Activated CD8-positive, alpha-beta T cell treated with anti-CD3 and anti-CD28 coated beads for 36 hours (primary cell): ENCODE results near the gene ATRX. TPM values are rescaled to one million over a fixed set of nuclear protein-coding genes. Genes with fewer than 3 reads are reported as not detected.

Source experiments
- ATAC-seq: fragments of 200-7000 bp; cut with Tn5 transposase; one replicate; pipeline ENCODE4 v1.10.0; 2021; ENCODE audit warnings: mild to moderate bottlenecking, moderate library complexity
- CTCF ChIA-PET: fragments of 350-600 bp; sonication (Branson Sonifier 250); formaldehyde crosslinking; loops from one replicate; lab custom pipeline; 2021; ENCODE audit warnings: antibody characterized with exemption; lab: Charles Lee
- POLR2A ChIA-PET: fragments of 350-600 bp; sonication (Branson Sonifier 250); formaldehyde crosslinking; loops from one replicate; lab custom pipeline; 2021; ENCODE audit warnings: antibody characterized with exemption; lab: Charles Lee
- DNase-seq: peaks from one replicate; pipeline ENCODE4 v3.0.0-alpha.2; 2020
- H3K27ac Mint-ChIP-seq: one replicate; pipeline ENCODE4 v1.8.0; 2021; ENCODE audit warnings: mild to moderate bottlenecking, mixed read lengths
- H3K27me3 Mint-ChIP-seq: one replicate; pipeline ENCODE4 v1.8.0; 2021; ENCODE audit warnings: mixed read lengths
- H3K36me3 Mint-ChIP-seq: one replicate; pipeline ENCODE4 v1.8.0; 2021; ENCODE audit warnings: low read depth, mixed read lengths
- H3K4me1 Mint-ChIP-seq: one replicate; pipeline ENCODE4 v1.8.0; 2021; ENCODE audit warnings: low read depth, mixed read lengths
- H3K4me3 Mint-ChIP-seq: one replicate; pipeline ENCODE4 v1.8.0; 2021; ENCODE audit warnings: mild to moderate bottlenecking, moderate library complexity, mixed read lengths
- H3K9me3 Mint-ChIP-seq: one replicate; pipeline ENCODE4 v1.8.0; 2021; ENCODE audit warnings: mixed read lengths
- CTCF ChIP-seq: fragments of 200-600 bp; IDR thresholded peaks from one replicate; pipeline ENCODE4 v1.8.0; 2022; ENCODE audit warnings: antibody characterized with exemption, mild to moderate bottlenecking
- intact Hi-C: fragments of 100-400 bp; cut with micrococcal nuclease; formaldehyde crosslinking; loops from one replicate; pipeline ENCODE4 v1.10.0; 2022
- total RNA-seq, 2 experiments: library from RNA; stranded (reverse); gene quantifications; one replicate each; pipeline ENCODE4 v1.2.3, GENCODE V29; 2021

ATRX gene
- total RNA-seq, 2 experiments from 2014 or later, result 51.6 to 60.9 TPM

GRCh38 chrX:77802201-77802600 is 16.2 kb upstream of the ATRX start:
- Mint-ChIP-seq H3K9me3 (peaks cover 2% of the 10 kb centered on the region), H3K4me3 (no peak overlapping the region)

GRCh38 chrX:77795124-77795523 is 9.1 kb upstream of the ATRX start:
- no peaks in the 10 kb centered on the region for H3K4me1 Mint-ChIP-seq
- no peak overlapping the region for H3K27ac Mint-ChIP-seq
- no peaks in the 10 kb centered on the region for H3K9me3 Mint-ChIP-seq
- no peak overlapping the region for H3K4me3 Mint-ChIP-seq
- intact Hi-C loops, result no loop called here
- H3K27me3 Mint-ChIP-seq, result no peaks in the 10 kb centered on the region
- no peaks in the 10 kb centered on the region for H3K36me3 Mint-ChIP-seq
- ChIA-PET CTCF (no interaction called here), POLR2A (no interaction called here)
- no peak for DNase-seq
- ATAC-seq, result no peak
- no peak for TF ChIP-seq CTCF

More at GRCh38 chrX:77802201-77802600, 16.2 kb upstream of the ATRX start:
- Mint-ChIP-seq H3K4me1 (no peaks in the 10 kb centered on the region), H3K27me3 (no peaks in the 10 kb centered on the region), H3K36me3 (no peaks in the 10 kb centered on the region), H3K27ac (no peak overlapping the region)
- POLR2A ChIA-PET, result no interaction called here
- intact Hi-C loops, result no loop called here
- CTCF ChIA-PET, result no interaction called here
- no peak for ATAC-seq
- no peak for DNase-seq
- no peak for TF ChIP-seq CTCF

GRCh38 chrX:77793946-77794345 is 7.9 kb upstream of the ATRX start:
- ChIA-PET CTCF (no interaction called here), POLR2A (no interaction called here)
- intact Hi-C loops, result no loop called here
- TF ChIP-seq CTCF, result no peak
- Mint-ChIP-seq H3K27me3 (no peaks in the 10 kb centered on the region), H3K36me3 (no peaks in the 10 kb centered on the region), H3K9me3 (no peaks in the 10 kb centered on the region), H3K27ac (no peak overlapping the region), H3K4me3 (no peak overlapping the region), H3K4me1 (no peaks in the 10 kb centered on the region)
- ATAC-seq, result no peak
- DNase-seq, result no peak

- Mint-ChIP-seq H3K4me1 (peaks cover 18% of the 10 kb centered on the region), H3K4me3 (peak overlapping the region; percentile 69), H3K36me3 (peaks cover 4% of the 10 kb centered on the region), H3K9me3 (no peaks in the 10 kb centered on the region), H3K27ac (peak overlapping the region; percentile 81), H3K27me3 (no peaks in the 10 kb centered on the region)
- ChIA-PET POLR2A (interaction anchor here (0.7 kb wide), 1 partner anchor 11 kb away, joined by 3 read pairs; no protein-coding TSS in a partner anchor), CTCF (no interaction called here)
- no peak for TF ChIP-seq CTCF
- DNase-seq (peak; percentile 22), ATAC-seq (peak; percentile 38)
- intact Hi-C loops, result loop anchor here (10.0 kb wide), 2 partner anchors 73 to 107 kb away; partner anchors contain the start of genes COX7B and MAGT1
These were observed 2.0 kb upstream of the ATRX start for GRCh38 chrX:77788050-77788449.

- Mint-ChIP-seq H3K9me3 (no peaks in the 10 kb centered on the region), H3K27me3 (no peaks in the 10 kb centered on the region), H3K27ac (peak overlapping the region; percentile 100), H3K4me1 (peaks cover 25% of the 10 kb centered on the region), H3K36me3 (peaks cover 5% of the 10 kb centered on the region), H3K4me3 (peak overlapping the region; percentile 95)
- ChIA-PET CTCF (no interaction called here), POLR2A (no interaction called here)
- intact Hi-C loops, result loop anchor here (10.0 kb wide), 2 partner anchors 72 to 108 kb away; partner anchors contain the start of genes COX7B and MAGT1
- TF ChIP-seq CTCF, result no peak
- no peak for DNase-seq
- ATAC-seq, result peak; percentile 19
These were observed 307 bp upstream of the ATRX start for GRCh38 chrX:77786365-77786680.
